GM18508 (cell line): ENCODE data around the gene USP44.
"Not testable (repeated sequence)": the region's sequence is repeated elsewhere in the genome, so short reads cannot be mapped to it uniquely, and the experiment has no call there.

Experiments used
- ATAC-seq: cut with Tn5 transposase; IDR thresholded peaks from one replicate; pipeline ENCODE4 v1.9.1; 2021; ENCODE audit warnings: moderate number of reproducible peaks; ENCODE audit not compliant: insufficient read depth, unreplicated experiment

Gene USP44

GRCh38 chr12:95513599-95513998 is 37.7 kb downstream of the USP44 start:
- ATAC-seq: no peak

GRCh38 chr12:95511977-95512376 is 39.3 kb downstream of the USP44 start:
- no peak for ATAC-seq

GRCh38 chr12:95509300-95509699 is 42.0 kb downstream of the USP44 start:
- no peak for ATAC-seq

GRCh38 chr12:95506707-95507523 is 44.4 kb downstream of the USP44 start:
- no peak for ATAC-seq

- ATAC-seq: no peak
Observed at GRCh38 chr12:95505039-95505438, 46.2 kb downstream of the USP44 start.

GRCh38 chr12:95504140-95504539 is 47.1 kb downstream of the USP44 start:
- ATAC-seq: no peak

- no peak for ATAC-seq
Observed at GRCh38 chr12:95499772-95500171, 51.5 kb downstream of the USP44 start.

- ATAC-seq: no peak
Observed at GRCh38 chr12:95498968-95499367, 52.3 kb downstream of the USP44 start.

- no peak for ATAC-seq
Observed at GRCh38 chr12:95497031-95497430, 54.2 kb downstream of the USP44 start.

GRCh38 chr12:95495433-95495832 is 55.8 kb downstream of the USP44 start:
- no peak for ATAC-seq

- no peak for ATAC-seq
Observed at GRCh38 chr12:95494888-95495287, 56.4 kb downstream of the USP44 start.

- ATAC-seq: no peak
Observed at GRCh38 chr12:95492462-95492861, 58.8 kb downstream of the USP44 start.

GRCh38 chr12:95487024-95487423 is 64.3 kb downstream of the USP44 start:
- ATAC-seq: no peak

GRCh38 chr12:95484524-95484923 is 66.8 kb downstream of the USP44 start:
- ATAC-seq: no peak

- not testable (repeated sequence) for ATAC-seq
Observed at GRCh38 chr12:95482564-95482963, 68.7 kb downstream of the USP44 start.

GRCh38 chr12:95481888-95482287 is 69.4 kb downstream of the USP44 start:
- ATAC-seq: no peak

GRCh38 chr12:95481072-95481471 is 70.2 kb downstream of the USP44 start:
- no peak for ATAC-seq

GRCh38 chr12:95480230-95480629 is 71.0 kb downstream of the USP44 start:
- no peak for ATAC-seq

GRCh38 chr12:95474660-95474958 is 76.7 kb downstream of the USP44 start:
- ATAC-seq: no peak

- peak; percentile 89 for ATAC-seq
Observed at GRCh38 chr12:95473884-95474659, 77.2 kb downstream of the USP44 start, which contains the start of gene METAP2. METAP2 (plus strand) TSS chr12:95474152; CDS start chr12:95474180, 28 bp downstream.

- peak; percentile 8 for ATAC-seq
Observed at GRCh38 chr12:95473231-95473883, 77.9 kb downstream of the USP44 start.
